NOMO-1 treated with DMSO at 0.1 percent for 48 hours (cell line): ENCODE data around the gene EDC3.
"Not testable (repeated sequence)": the region's sequence is repeated elsewhere in the genome, so short reads cannot be mapped to it uniquely, and the experiment has no call there.

ENCODE experiments used
- DNase-seq: peaks from one replicate; lab custom pipeline; 2025; ENCODE audit not compliant: unreplicated experiment; lab: John Stamatoyannopoulos, UW

Gene EDC3

GRCh38 chr15:74653426-74654102 lies 42.3 kb downstream of the EDC3 start:
- DNase-seq: no peak

GRCh38 chr15:74651242-74651741 lies 44.5 kb downstream of the EDC3 start:
- no peak for DNase-seq

- DNase-seq: no peak
These were observed 47.6 kb downstream of the EDC3 start for GRCh38 chr15:74648051-74648842.

GRCh38 chr15:74646480-74646879 lies 49.3 kb downstream of the EDC3 start:
- no peak for DNase-seq

- no peak for DNase-seq
These were observed 52.1 kb downstream of the EDC3 start for GRCh38 chr15:74643665-74644204.

GRCh38 chr15:74642734-74643664 lies 52.8 kb downstream of the EDC3 start:
- DNase-seq: no peak

- no peak for DNase-seq
These were observed 53.5 kb downstream of the EDC3 start for GRCh38 chr15:74642348-74642733.

GRCh38 chr15:74641151-74641550 lies 54.7 kb downstream of the EDC3 start:
- no peak for DNase-seq

- DNase-seq: no peak
These were observed 58.8 kb downstream of the EDC3 start for GRCh38 chr15:74636984-74637383.

GRCh38 chr15:74635228-74635627 lies 60.6 kb downstream of the EDC3 start:
- DNase-seq: peak; percentile 50

- DNase-seq: no peak
These were observed 62.0 kb downstream of the EDC3 start for GRCh38 chr15:74633781-74634180.

- DNase-seq: no peak
These were observed 63.2 kb downstream of the EDC3 start for GRCh38 chr15:74632601-74633000.

- DNase-seq: peak; percentile 17
These were observed 63.8 kb downstream of the EDC3 start for GRCh38 chr15:74631935-74632560.

- DNase-seq: no peak
These were observed 64.4 kb downstream of the EDC3 start for GRCh38 chr15:74631408-74631807.

- no peak for DNase-seq
These were observed 64.8 kb downstream of the EDC3 start for GRCh38 chr15:74631087-74631385.

GRCh38 chr15:74630284-74631086 lies 65.3 kb downstream of the EDC3 start:
- DNase-seq: no peak

GRCh38 chr15:74629696-74630095 lies 66.1 kb downstream of the EDC3 start:
- not testable (repeated sequence) for DNase-seq

GRCh38 chr15:74628949-74629348 lies 66.9 kb downstream of the EDC3 start:
- DNase-seq: no peak

GRCh38 chr15:74628199-74628598 lies 67.6 kb downstream of the EDC3 start:
- no peak for DNase-seq

GRCh38 chr15:74627766-74628165 lies 68.1 kb downstream of the EDC3 start:
- DNase-seq: no peak
